IMR-90 (cell line): Measurements from ENCODE around the gene ANXA4. TPM values are rescaled to one million over a fixed set of nuclear protein-coding genes. Genes with fewer than 3 reads are reported as not detected.

Experiments used
- ATAC-seq: fragments of 200-7000 bp; cut with Tn5 transposase; 2 replicates; pipeline ENCODE4 v1.9.1; 2020; ENCODE audit warnings: low read depth, mild to moderate bottlenecking, moderate library complexity
- BruUV-seq: library from RNA; stranded (reverse); fragments of 400-500 nt; replicated peaks from 2 replicates; lab custom pipeline; 2021; lab: Mats Ljungman, UMichigan
- CTCF ChIA-PET: fragments of 300-600 bp; formaldehyde crosslinking; extraction: SDS; loops from one replicate; lab custom pipeline; 2021; ENCODE audit warnings: antibody characterized with exemption; lab: Yijun Ruan, JAX
- POLR2A ChIA-PET: fragments of 300-600 bp; sonication (Branson Sonifier 250); formaldehyde crosslinking; loops from one replicate; lab custom pipeline; 2022; ENCODE audit warnings: antibody characterized with exemption; ENCODE audit not compliant: unreplicated experiment; lab: Charles Lee
- DNase-seq: peaks from one replicate; pipeline ENCODE4 v3.0.0; 2013
- H2AFZ ChIP-seq: replicated peaks from 2 replicates; pipeline ENCODE3; 2013; ENCODE audit warnings: low read length, mild to moderate bottlenecking; ENCODE audit not compliant: poor library complexity
- H2AK5ac ChIP-seq: 2 replicates; pipeline ENCODE4 v1.6.1; 2013; ENCODE audit warnings: low read depth, low read length, inconsistent platforms
- H2AK9ac ChIP-seq: replicated peaks from 2 replicates; pipeline ENCODE3; 2013; ENCODE audit warnings: mild to moderate bottlenecking, low read depth, low read length, moderate library complexity; ENCODE audit not compliant: poor library complexity
- H2BK120ac ChIP-seq: 2 replicates; pipeline ENCODE4 v1.6.1; 2013; ENCODE audit warnings: low read depth, low read length, inconsistent platforms
- H2BK15ac ChIP-seq: 3 replicates; pipeline ENCODE4 v1.6.1; 2013; ENCODE audit warnings: low read depth, low read length, inconsistent platforms
- H2BK20ac ChIP-seq: 2 replicates; pipeline ENCODE4 v1.6.1; 2013; ENCODE audit warnings: low read depth, mild to moderate bottlenecking, inconsistent platforms, low read length, moderate library complexity
- H2BK5ac ChIP-seq: 2 replicates; pipeline ENCODE4 v1.6.1; 2013; ENCODE audit warnings: mild to moderate bottlenecking, low read depth, low read length, inconsistent platforms; ENCODE audit not compliant: poor library complexity, severe bottlenecking
- H3K14ac ChIP-seq: replicated peaks from 2 replicates; pipeline ENCODE4 v1.6.1; 2013; ENCODE audit warnings: low read depth, low read length, inconsistent platforms
- H3K18ac ChIP-seq: 2 replicates; pipeline ENCODE4 v1.6.1; 2013; ENCODE audit warnings: low read depth, low read length, control low read depth
- H3K23ac ChIP-seq: 2 replicates; pipeline ENCODE4 v1.6.1; 2013; ENCODE audit warnings: low read depth, low read length, inconsistent platforms
- H3K27ac ChIP-seq: 2 replicates; pipeline ENCODE4 v1.5.1; 2013; ENCODE audit warnings: mild to moderate bottlenecking, control low read depth, low read length; ENCODE audit not compliant: insufficient read depth
- H3K27me3 ChIP-seq: 2 replicates; pipeline ENCODE4 v1.6.1; 2013; ENCODE audit warnings: low read length; ENCODE audit not compliant: control insufficient read depth, insufficient read depth
- H3K36me3 ChIP-seq: 2 replicates; pipeline ENCODE4 v1.6.1; 2013; ENCODE audit warnings: low read length, mixed read lengths; ENCODE audit not compliant: control insufficient read depth, insufficient read depth
- H3K4ac ChIP-seq: 2 replicates; pipeline ENCODE4 v1.6.1; 2013; ENCODE audit warnings: low read depth, low read length, inconsistent platforms
- H3K4me1 ChIP-seq: 2 replicates; pipeline ENCODE4 v1.6.1; 2013; ENCODE audit warnings: low read length, mixed read lengths; ENCODE audit not compliant: control insufficient read depth, insufficient read depth
- H3K4me2 ChIP-seq: 2 replicates; pipeline ENCODE4 v1.6.1; 2013; ENCODE audit warnings: low read depth, mild to moderate bottlenecking, control low read depth, low read length, moderate library complexity
- H3K4me3 ChIP-seq: 2 replicates; pipeline ENCODE4 v1.5.1; 2013; ENCODE audit warnings: low read depth, mild to moderate bottlenecking, control low read depth, low read length, moderate library complexity; ENCODE audit not compliant: insufficient read depth
- H3K56ac ChIP-seq: 2 replicates; pipeline ENCODE4 v1.6.1; 2013; ENCODE audit warnings: low read length, inconsistent platforms; ENCODE audit not compliant: insufficient read depth; ENCODE audit errors: extremely low read depth
- H3K79me1 ChIP-seq, 2 experiments: 2 replicates each; pipeline ENCODE4 v1.6.1; 2013; ENCODE audit warnings: low read length in 2 of 2, inconsistent platforms in 1 of 2, low read depth in 1 of 2
- H3K9ac ChIP-seq: 2 replicates; pipeline ENCODE4 v1.6.1; 2013; ENCODE audit warnings: low read depth, low read length, control low read depth
- H3K9me1 ChIP-seq: 2 replicates; pipeline ENCODE4 v1.6.1; 2013; ENCODE audit warnings: low read length, inconsistent platforms; ENCODE audit not compliant: insufficient read depth
- H3K9me3 ChIP-seq: 2 replicates; pipeline ENCODE4 v1.6.1; 2013; ENCODE audit warnings: low read length; ENCODE audit not compliant: control insufficient read depth, insufficient read depth
- H4K20me1 ChIP-seq: 2 replicates; pipeline ENCODE4 v1.6.1; 2013; ENCODE audit warnings: low read length, inconsistent platforms; ENCODE audit not compliant: insufficient read depth
- H4K5ac ChIP-seq: 2 replicates; pipeline ENCODE4 v1.6.1; 2013; ENCODE audit warnings: mild to moderate bottlenecking, low read depth, low read length, control low read depth
- H4K8ac ChIP-seq, 2 experiments: 2 replicates each; pipeline ENCODE4 v1.6.1; 2013; ENCODE audit warnings: low read depth in 2 of 2, low read length in 2 of 2, control low read depth in 1 of 2, inconsistent platforms in 1 of 2
- H4K91ac ChIP-seq: 2 replicates; pipeline ENCODE4 v1.6.1; 2013; ENCODE audit warnings: low read depth, low read length, inconsistent platforms; ENCODE audit not compliant: insufficient read depth
- BHLHE40 ChIP-seq: fragments of 150-350 bp; IDR thresholded peaks from 2 replicates; pipeline ENCODE4 v1.6.1; 2016; ENCODE audit warnings: mild to moderate bottlenecking, low read depth, low read length
- FOS ChIP-seq: fragments of 150-350 bp; IDR thresholded peaks from 2 replicates; pipeline ENCODE4 v1.6.1; 2016; ENCODE audit warnings: low read depth, low read length
- MAFK ChIP-seq: IDR thresholded peaks from 2 replicates; pipeline ENCODE4 v1.6.1; 2012; ENCODE audit warnings: low read depth, low read length, improper control_type of control experiment
- MXI1 ChIP-seq: IDR thresholded peaks from 2 replicates; pipeline ENCODE4 v1.6.1; 2012; ENCODE audit warnings: low read depth, mild to moderate bottlenecking, low read length, moderate library complexity, borderline replicate concordance
- POLR2A ChIP-seq: IDR thresholded peaks from 2 replicates; pipeline ENCODE4 v1.6.1; 2012; ENCODE audit warnings: mild to moderate bottlenecking, low read depth, low read length
- RCOR1 ChIP-seq: IDR thresholded peaks from 2 replicates; pipeline ENCODE4 v1.6.1; 2012; ENCODE audit warnings: mild to moderate bottlenecking, low read length, improper control_type of control experiment; ENCODE audit not compliant: insufficient replicate concordance
- RFX5 ChIP-seq: IDR thresholded peaks from 2 replicates; pipeline ENCODE4 v1.8.0; 2012; ENCODE audit warnings: low read depth, mild to moderate bottlenecking, low read length, moderate library complexity
- SMC3 ChIP-seq: fragments of 150-350 bp; IDR thresholded peaks from 2 replicates; pipeline ENCODE4 v1.6.1; 2016; ENCODE audit warnings: low read depth, mild to moderate bottlenecking, antibody characterized with exemption, low read length, moderate library complexity
- WGBS, 2 experiments: methylation state at CpG; one replicate each; pipeline versions ENCODE4 v1.1.5 to v1.1.7; 2013; ENCODE audit warnings: missing lambda C conversion rate in 2 of 2; ENCODE audit not compliant: insufficient read length in 1 of 2; ENCODE audit errors: extremely low coverage in 2 of 2; 5-methylcytosine and 5-hydroxymethylcytosine counted together
- dilution Hi-C: fragments of 300-500 bp; cut with HindIII; formaldehyde crosslinking; loops from one replicate; pipeline ENCODE4 v1.14.3; 2018; ENCODE audit warnings: low sequenced_read_pairs; ENCODE audit not compliant: unreplicated experiment
- in situ Hi-C: fragments of 300-500 bp; cut with MboI; formaldehyde crosslinking; loops from 3 replicates; pipeline ENCODE4 v1.14.3; 2019; ENCODE audit warnings: low sequenced_read_pairs, inconsistent platforms, mixed read lengths
- intact Hi-C: fragments of 100-400 bp; cut with micrococcal nuclease; formaldehyde crosslinking; loops from 2 replicates; pipeline ENCODE4 v1.10.0; 2022
- polyA plus RNA-seq, 3 experiments: library from polyadenylated mRNA; depleted of rRNA; stranded (reverse); fragments of >200 nt; gene quantifications; 2 replicates each; pipeline ENCODE4 v1.2.3, GENCODE V29; 2012; ENCODE audit warnings: low replicate concordance in 1 of 3
- total RNA-seq: library from RNA; depleted of rRNA; stranded (reverse); fragments of >200 nt; gene quantifications from 2 replicates; pipeline ENCODE4 v1.2.3, GENCODE V29; 2012
- TF ChIP-seq, protein P1 (sequence below): fragments of 150-350 bp; IDR thresholded peaks from 2 replicates; pipeline ENCODE4 v1.6.1; 2016; ENCODE audit warnings: low read depth, mild to moderate bottlenecking, low read length, moderate library complexity, borderline replicate concordance
- TF ChIP-seq, protein P2 (sequence below): fragments of 150-350 bp; IDR thresholded peaks from 2 replicates; pipeline ENCODE4 v1.6.1; 2017; ENCODE audit warnings: mild to moderate bottlenecking, antibody characterized with exemption, low read length, low read depth

ANXA4 gene
- total and polyA plus RNA-seq, 2 of the 4 experiments (the other 2 are of a cell fraction): 22.2 to 72.0 TPM

DNA sequence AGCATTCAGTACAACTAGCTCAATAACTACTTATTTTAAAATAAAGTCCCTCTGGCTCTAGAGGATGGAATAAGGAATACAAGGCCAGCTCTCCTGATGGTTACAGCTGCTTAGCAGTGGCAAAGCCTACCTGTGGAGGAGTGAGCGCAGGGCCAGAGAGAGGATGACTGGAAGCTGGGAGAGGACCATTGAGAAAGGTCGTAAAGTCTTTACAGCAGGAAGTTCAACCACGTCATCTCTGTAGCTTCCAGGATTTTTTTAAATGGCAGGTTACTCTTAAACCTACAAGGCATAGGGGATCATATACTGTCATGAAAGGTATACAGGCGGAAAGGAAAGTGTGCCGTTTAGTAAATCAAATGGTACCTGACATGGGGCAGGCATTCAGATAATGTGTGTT, 26.3 kb downstream of the ANXA4 start:
- H3K18ac ChIP-seq: no peak overlapping the region; the same call in 1 of the 2 replicates
- H3K36me3 ChIP-seq: no peaks in the 10 kb centered on the region
- no peak overlapping the region for H3K56ac ChIP-seq
- H2BK120ac ChIP-seq: no peak overlapping the region
- no TSS peak for BruUV-seq
- H4K5ac ChIP-seq: no peak overlapping the region; the same call in 1 of the 2 replicates
- CTCF ChIA-PET: interaction anchor here (1.9 kb wide), 1 partner anchor 44 kb away, joined by 11 read pairs; no protein-coding TSS in a partner anchor
- H2AK5ac ChIP-seq: peak overlapping the region; percentile 87; the same call in 1 of the 2 replicates
- intact Hi-C loops (no loop called here), dilution Hi-C loops (no loop called here), in situ Hi-C loops (no loop called here)
- H3K9me3 ChIP-seq: no peaks in the 10 kb centered on the region
- WGBS, 2 experiments: 100% methylated on average over 1 of the region's 5 CpGs; no CpG with 5 or more reads in 1 of the 2 experiments
- no peak overlapping the region for H3K23ac ChIP-seq
- H4K8ac ChIP-seq: no peak overlapping the region
- TF ChIP-seq, protein P1, sequence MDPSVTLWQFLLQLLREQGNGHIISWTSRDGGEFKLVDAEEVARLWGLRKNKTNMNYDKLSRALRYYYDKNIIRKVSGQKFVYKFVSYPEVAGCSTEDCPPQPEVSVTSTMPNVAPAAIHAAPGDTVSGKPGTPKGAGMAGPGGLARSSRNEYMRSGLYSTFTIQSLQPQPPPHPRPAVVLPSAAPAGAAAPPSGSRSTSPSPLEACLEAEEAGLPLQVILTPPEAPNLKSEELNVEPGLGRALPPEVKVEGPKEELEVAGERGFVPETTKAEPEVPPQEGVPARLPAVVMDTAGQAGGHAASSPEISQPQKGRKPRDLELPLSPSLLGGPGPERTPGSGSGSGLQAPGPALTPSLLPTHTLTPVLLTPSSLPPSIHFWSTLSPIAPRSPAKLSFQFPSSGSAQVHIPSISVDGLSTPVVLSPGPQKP: no peak
- TF ChIP-seq RFX5: no peak
- no peak for TF ChIP-seq SMC3
- no peak for TF ChIP-seq POLR2A
- TF ChIP-seq FOS: no peak
- no peak for TF ChIP-seq MXI1
- TF ChIP-seq RCOR1: no peak
- TF ChIP-seq MAFK: no peak
- TF ChIP-seq BHLHE40: no peak
- TF ChIP-seq, protein P2, sequence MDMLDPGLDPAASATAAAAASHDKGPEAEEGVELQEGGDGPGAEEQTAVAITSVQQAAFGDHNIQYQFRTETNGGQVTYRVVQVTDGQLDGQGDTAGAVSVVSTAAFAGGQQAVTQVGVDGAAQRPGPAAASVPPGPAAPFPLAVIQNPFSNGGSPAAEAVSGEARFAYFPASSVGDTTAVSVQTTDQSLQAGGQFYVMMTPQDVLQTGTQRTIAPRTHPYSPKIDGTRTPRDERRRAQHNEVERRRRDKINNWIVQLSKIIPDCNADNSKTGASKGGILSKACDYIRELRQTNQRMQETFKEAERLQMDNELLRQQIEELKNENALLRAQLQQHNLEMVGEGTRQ: no peak
- H3K9ac ChIP-seq: no peak overlapping the region
- H3K4me3 ChIP-seq: no peak overlapping the region
- no peak overlapping the region for H2AFZ ChIP-seq
- peaks cover 20% of the 10 kb centered on the region for H3K4me1 ChIP-seq
- H4K20me1 ChIP-seq: peaks cover 10% of the 10 kb centered on the region; the same call in 1 of the 2 replicates
- H3K79me1 ChIP-seq: peaks cover 27 to 62% of the 10 kb centered on the region in 2 experiments
- no peak overlapping the region for H3K4me2 ChIP-seq
- no peak overlapping the region for H2BK5ac ChIP-seq
- no peak overlapping the region; the same call in 2 of the 3 replicates for H2BK15ac ChIP-seq
- POLR2A ChIA-PET: no interaction called here
- no peak overlapping the region for H2AK9ac ChIP-seq
- H3K14ac ChIP-seq: no peak overlapping the region
- peak overlapping the region; percentile 42 for H3K4ac ChIP-seq
- peaks cover 14% of the 10 kb centered on the region for H3K9me1 ChIP-seq
- H2BK20ac ChIP-seq: no peak overlapping the region; the same call in 1 of the 2 replicates
- DNase-seq (no peak), ATAC-seq (no peak)
- no peaks in the 10 kb centered on the region for H3K27me3 ChIP-seq
- no peak overlapping the region for H3K27ac ChIP-seq
- no peak overlapping the region for H4K91ac ChIP-seq
